ENCODE results near the gene SCN11A.

- TF ChIP-seq CTCF (IDR thresholded peaks at IDR 0.05) (no peak), EP300 (IDR thresholded peaks at IDR 0.05; ENCODE audit: low read depth) (no peak), POLR2AphosphoS5 (IDR thresholded peaks at IDR 0.05) (no peak), POLR2A (IDR thresholded peaks at IDR 0.05) (no peak)
Measured at GRCh38 chr3:39025222-39025970, 26.3 kb downstream of the SCN11A start.
